ENCODE data around the gene SEMG2. TPM values are rescaled to one million over a fixed set of nuclear protein-coding genes. Genes with fewer than 3 reads are reported as not detected.

The SEMG2 gene
- total and polyA plus RNA-seq, 2 donors (not counting 1 experiment from before 2014, with no cell fraction given): not detected

GRCh38 chr20:45226287-45226686 is 5.1 kb downstream of the SEMG2 start:
- Histone ChIP-seq H3K4me3 (ENCODE audit: control extremely low read depth in 1 of 5, extremely low read depth in 1 of 5, insufficient read depth in 1 of 5, low read depth in 2 of 5, low read length in 4 of 5) (no peak overlapping the region), H3K4me2 (replicated peaks; ENCODE audit: low read depth, low read length, poor library complexity, severe bottlenecking) (no peak overlapping the region), H3K9me3 (ENCODE audit: control extremely low read depth in 1 of 3, control insufficient read depth in 2 of 3, insufficient read depth in 1 of 3, low read length in 2 of 3) (peaks cover 0 to 4% (median 0%) of the 10 kb centered on the region in 3 donors), H2AFZ (ENCODE audit: insufficient read depth, low read depth, low read length, poor library complexity, severe bottlenecking) (no peak overlapping the region), H3K27ac (ENCODE audit: low read length in 2 of 2) (no peak overlapping the region), H3K36me3 (replicated peaks in 1 of 2; ENCODE audit: control extremely low read depth in 1 of 2, control insufficient read depth in 1 of 2, extremely low read depth in 1 of 2, insufficient read depth in 2 of 2, low read length in 1 of 2) (no peaks in the 10 kb centered on the region), H3K27me3 (replicated peaks in 1 of 4; ENCODE audit: control extremely low read depth in 1 of 4, control insufficient read depth in 3 of 4, insufficient read depth in 4 of 4, low read length in 3 of 4) (peaks cover 0 to 14% (median 4%) of the 10 kb centered on the region in 4 experiments), H3K4me1 (ENCODE audit: control insufficient read depth in 2 of 2, insufficient read depth in 2 of 2, low read length in 2 of 2) (no peaks in the 10 kb centered on the region), H4K20me1 (ENCODE audit: control insufficient read depth, insufficient read depth, low read length, poor library complexity, severe bottlenecking) (no peaks in the 10 kb centered on the region), H3K79me2 (ENCODE audit: control insufficient read depth, insufficient read depth, low read length) (no peaks in the 10 kb centered on the region), H3K9ac (ENCODE audit: low read length) (no peak overlapping the region)
- DNase-seq (no peak), ATAC-seq (ENCODE audit: low read depth) (no peak)
- Mint-ChIP-seq H3K9me3 (ENCODE audit: insufficient read depth) (no peaks in the 10 kb centered on the region), H3K4me1 (no peaks in the 10 kb centered on the region), H3K27me3 (peaks cover 43% of the 10 kb centered on the region), H3K27ac (no peak overlapping the region), H3K4me3 (no peak overlapping the region)
- ChIA-PET POLR2A (no interaction called here), CTCF (no interaction called here)
- intact Hi-C loops (cut with micrococcal nuclease): no loop called here
- WGBS (ENCODE audit: insufficient coverage): no CpG with 5 or more reads among the region's 1 CpG
- TF ChIP-seq CTCF (IDR thresholded peaks at IDR 0.05) (no peak), EZH2 (IDR thresholded peaks at IDR 0.05; ENCODE audit: borderline replicate concordance, insufficient read depth, low read depth, low read length, poor library complexity, severe bottlenecking) (no peak)

- no peak overlapping the region for H3K4me2 ChIP-seq (replicated peaks; ENCODE audit: low read depth, low read length, poor library complexity, severe bottlenecking)
- CTCF ChIA-PET: interaction anchor here (1.1 kb wide), 1 partner anchor 185 kb away, joined by 4 read pairs; no protein-coding TSS in a partner anchor
These were observed 8.3 kb downstream of the SEMG2 start for GRCh38 chr20:45229264-45230056.

More at GRCh38 chr20:45229264-45230056, 8.3 kb downstream of the SEMG2 start:
- WGBS (ENCODE audit: insufficient coverage): 69% methylated on average over 14 of the region's 18 CpGs
- DNase-seq (peak; percentile 29), ATAC-seq (ENCODE audit: low read depth) (no peak)
- peak; percentile 33 for TF ChIP-seq CTCF (IDR thresholded peaks at IDR 0.05)
- no peak for TF ChIP-seq EZH2 (IDR thresholded peaks at IDR 0.05; ENCODE audit: borderline replicate concordance, insufficient read depth, low read depth, low read length, poor library complexity, severe bottlenecking)
- no peak overlapping the region for H3K27ac Mint-ChIP-seq
- Histone ChIP-seq H3K79me2 (ENCODE audit: control insufficient read depth, insufficient read depth, low read length) (no peaks in the 10 kb centered on the region), H2AFZ (ENCODE audit: insufficient read depth, low read depth, low read length, poor library complexity, severe bottlenecking) (no peak overlapping the region), H3K36me3 (replicated peaks in 1 of 2; ENCODE audit: control extremely low read depth in 1 of 2, control insufficient read depth in 1 of 2, extremely low read depth in 1 of 2, insufficient read depth in 2 of 2, low read length in 1 of 2) (no peaks in the 10 kb centered on the region), H3K9me3 (ENCODE audit: control extremely low read depth in 1 of 3, control insufficient read depth in 2 of 3, insufficient read depth in 1 of 3, low read length in 2 of 3) (peaks cover 0 to 4% (median 0%) of the 10 kb centered on the region in 3 donors), H4K20me1 (ENCODE audit: control insufficient read depth, insufficient read depth, low read length, poor library complexity, severe bottlenecking) (no peaks in the 10 kb centered on the region), H3K27me3 (replicated peaks in 1 of 4; ENCODE audit: control extremely low read depth in 1 of 4, control insufficient read depth in 3 of 4, insufficient read depth in 4 of 4, low read length in 3 of 4) (peaks cover 0 to 14% (median 0%) of the 10 kb centered on the region in 4 experiments), H3K9ac (ENCODE audit: low read length) (no peak overlapping the region), H3K4me3 (ENCODE audit: control extremely low read depth in 1 of 5, extremely low read depth in 1 of 5, insufficient read depth in 1 of 5, low read depth in 2 of 5, low read length in 4 of 5) (no peak overlapping the region), H3K27ac (ENCODE audit: low read length in 2 of 2) (no peak overlapping the region), H3K4me1 (ENCODE audit: control insufficient read depth in 2 of 2, insufficient read depth in 2 of 2, low read length in 2 of 2) (no peaks in the 10 kb centered on the region)
- H3K27me3 Mint-ChIP-seq: peaks cover 31% of the 10 kb centered on the region
- peaks cover 1% of the 10 kb centered on the region for H3K4me1 Mint-ChIP-seq
- H3K9me3 Mint-ChIP-seq (ENCODE audit: insufficient read depth): peaks cover 4% of the 10 kb centered on the region
- intact Hi-C loops (cut with micrococcal nuclease): no loop called here
- POLR2A ChIA-PET: no interaction called here
- no peak overlapping the region for H3K4me3 Mint-ChIP-seq

Measured in B cell (primary cell).